ENCODE measurements around the gene PFN3. TPM values are rescaled to one million over a fixed set of nuclear protein-coding genes. Genes with fewer than 3 reads are reported as not detected.

Gene PFN3
- polyA plus RNA-seq, 1 of the 3 experiments (the other 2 are of a cell fraction): not detected

DNA sequence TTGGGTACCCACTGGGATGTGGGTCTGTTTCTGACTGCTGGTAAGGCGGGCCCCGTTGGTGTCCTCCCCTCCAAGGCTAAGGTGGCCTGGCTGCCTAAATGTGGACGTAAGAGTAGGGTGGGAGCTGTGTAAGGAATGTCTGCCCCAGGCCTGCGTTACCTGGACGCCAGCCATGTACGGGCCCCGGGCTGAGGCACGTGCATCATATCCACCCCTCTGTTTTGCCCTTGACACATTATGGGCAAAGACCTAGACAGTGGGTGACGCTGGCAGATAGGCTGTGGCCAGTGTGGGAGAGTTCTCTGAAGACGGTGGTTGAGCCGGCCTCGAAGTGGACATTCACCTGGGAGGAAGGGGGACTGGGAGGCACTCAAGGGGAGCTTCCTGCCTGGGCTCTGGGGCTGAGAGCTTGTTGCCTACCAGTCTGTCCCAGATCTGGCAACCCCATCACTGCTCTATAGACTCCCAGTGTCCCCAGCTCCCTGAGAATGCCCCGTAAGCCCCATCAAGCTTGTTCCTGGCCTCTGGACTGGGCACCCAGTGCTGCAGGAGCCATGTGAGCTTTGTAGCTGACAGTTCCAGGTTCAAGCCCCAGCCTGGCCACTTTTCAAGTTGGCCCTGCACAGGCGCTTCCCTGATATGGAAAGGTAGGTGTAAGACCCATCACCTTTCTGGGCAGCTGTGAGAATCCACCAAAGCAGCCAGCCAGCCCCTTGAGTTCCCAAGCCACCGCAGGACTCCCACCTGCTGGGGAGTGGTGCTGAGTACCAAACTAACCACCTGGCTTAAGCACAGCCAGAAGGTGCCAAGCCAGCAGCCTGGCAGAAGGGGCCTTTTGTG, 42.9 kb upstream of the PFN3 start:
- Histone ChIP-seq H3K36me3 (replicated peaks in 1 of 2; ENCODE audit: control insufficient read depth in 1 of 2, insufficient read depth in 2 of 2, low read length in 1 of 2) (peaks cover 5 to 13% of the 10 kb centered on the region in 2 experiments), H3K4me2 (no peak overlapping the region), H3K79me2 (ENCODE audit: insufficient read depth) (peaks cover 23% of the 10 kb centered on the region), H3K27me3 (ENCODE audit: insufficient read depth) (no peaks in the 10 kb centered on the region), H4K20me1 (ENCODE audit: insufficient read depth) (0 out of 2 replicates have a peak, but pooled peaks cover 9% of the 10 kb centered on the region), H3K9me2 (no peaks in the 10 kb centered on the region), H3K9me3 (no peaks in the 10 kb centered on the region), H3K27ac (ENCODE audit: low read depth in 2 of 2, low read length in 1 of 2) (no peak overlapping the region), H3K4me3 (ENCODE audit: low read depth in 2 of 2, low read length in 1 of 2) (no peak overlapping the region), H3K4me1 (ENCODE audit: control insufficient read depth in 1 of 2, insufficient read depth in 2 of 2, low read depth in 1 of 2, low read length in 1 of 2) (peaks cover 11 to 24% of the 10 kb centered on the region in 2 experiments), H3K9ac (no peak overlapping the region), H3F3A (replicated peaks; ENCODE audit: insufficient read depth) (peaks cover 21% of the 10 kb centered on the region), H2AFZ (ENCODE audit: low read depth) (no peak overlapping the region)
- WGBS (ENCODE audit: low lambda C conversion rate): 92% methylated on average over 12 of the region's 15 CpGs
- DNase-seq: no peak
- CTCF ChIA-PET: interaction anchor here (0.8 to 15.5 kb wide), 8 partner anchors 11 to 74 kb away, joined by 3 to 318 read pairs (median 44); partner anchors contain the start of genes PDLIM7 and PFN3
- TF ChIP-seq RXRA (IDR thresholded peaks at IDR 0.05; ENCODE audit: borderline replicate concordance, low read depth) (no peak), ELF1 (IDR thresholded peaks at IDR 0.05) (no peak), FOXJ3 (CRISPR knock-in tag; IDR thresholded peaks at IDR 0.05) (no peak), TEAD4 (IDR thresholded peaks at IDR 0.05; ENCODE audit: borderline replicate concordance, insufficient read depth) (no peak), POLR2AphosphoS5 (IDR thresholded peaks at IDR 0.05; ENCODE audit: low read depth, low read length) (no peak), TCF12 (IDR thresholded peaks at IDR 0.05) (no peak), PBX3 (IDR thresholded peaks at IDR 0.05) (no peak), IRF3 (IDR thresholded peaks at IDR 0.05; ENCODE audit: low read depth, low read length) (no peak), FOXM1 (IDR thresholded peaks at IDR 0.05; ENCODE audit: low read depth) (no peak), GATA2 (CRISPR knock-in tag; IDR thresholded peaks at IDR 0.05) (no peak), RCOR1 (IDR thresholded peaks at IDR 0.05; ENCODE audit: low read length) (no peak), TAF1 (IDR thresholded peaks at IDR 0.05; ENCODE audit: borderline replicate concordance, low read depth, low read length) (no peak), FOSL2 (IDR thresholded peaks at IDR 0.05; ENCODE audit: borderline replicate concordance, low read depth) (no peak), MEF2A (IDR thresholded peaks at IDR 0.05; ENCODE audit: borderline replicate concordance, low read depth) (no peak), GABPA (IDR thresholded peaks at IDR 0.05; ENCODE audit: low read depth) (no peak)
- TF ChIP-seq, protein P1, sequence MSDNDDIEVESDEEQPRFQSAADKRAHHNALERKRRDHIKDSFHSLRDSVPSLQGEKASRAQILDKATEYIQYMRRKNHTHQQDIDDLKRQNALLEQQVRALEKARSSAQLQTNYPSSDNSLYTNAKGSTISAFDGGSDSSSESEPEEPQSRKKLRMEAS (IDR thresholded peaks at IDR 0.05; ENCODE audit: low read depth): no peak
- TF ChIP-seq, protein P2, sequence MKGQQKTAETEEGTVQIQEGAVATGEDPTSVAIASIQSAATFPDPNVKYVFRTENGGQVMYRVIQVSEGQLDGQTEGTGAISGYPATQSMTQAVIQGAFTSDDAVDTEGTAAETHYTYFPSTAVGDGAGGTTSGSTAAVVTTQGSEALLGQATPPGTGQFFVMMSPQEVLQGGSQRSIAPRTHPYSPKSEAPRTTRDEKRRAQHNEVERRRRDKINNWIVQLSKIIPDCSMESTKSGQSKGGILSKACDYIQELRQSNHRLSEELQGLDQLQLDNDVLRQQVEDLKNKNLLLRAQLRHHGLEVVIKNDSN (IDR thresholded peaks at IDR 0.05; ENCODE audit: borderline replicate concordance, low read depth): no peak
- TF ChIP-seq, protein P3, sequence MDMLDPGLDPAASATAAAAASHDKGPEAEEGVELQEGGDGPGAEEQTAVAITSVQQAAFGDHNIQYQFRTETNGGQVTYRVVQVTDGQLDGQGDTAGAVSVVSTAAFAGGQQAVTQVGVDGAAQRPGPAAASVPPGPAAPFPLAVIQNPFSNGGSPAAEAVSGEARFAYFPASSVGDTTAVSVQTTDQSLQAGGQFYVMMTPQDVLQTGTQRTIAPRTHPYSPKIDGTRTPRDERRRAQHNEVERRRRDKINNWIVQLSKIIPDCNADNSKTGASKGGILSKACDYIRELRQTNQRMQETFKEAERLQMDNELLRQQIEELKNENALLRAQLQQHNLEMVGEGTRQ (IDR thresholded peaks at IDR 0.05; ENCODE audit: borderline replicate concordance, low read depth, low read length): no peak
- POLR2A ChIA-PET: interaction anchor here (0.7 to 6.1 kb wide), 3 partner anchors 9 to 40 kb away, joined by 4 to 46 read pairs (median 7); no protein-coding TSS in a partner anchor
